Panc1 (cell line): ENCODE results near the gene TSEN15.

Source experiments
- POLR2AphosphoS5 ChIP-seq: IDR thresholded peaks from 2 replicates; pipeline ENCODE4 v1.6.1; 2012; ENCODE audit warnings: mild to moderate bottlenecking, low read depth, low read length, moderate library complexity
- SIN3A ChIP-seq: IDR thresholded peaks from 2 replicates; pipeline ENCODE4 v1.6.1; 2012; ENCODE audit warnings: low read depth, mild to moderate bottlenecking, low read length, moderate library complexity, borderline replicate concordance; ENCODE audit not compliant: insufficient read depth
- TCF7L2 ChIP-seq: IDR thresholded peaks from 2 replicates; pipeline ENCODE4 v1.6.1; 2011; ENCODE audit warnings: mild to moderate bottlenecking, low read depth, low read length, inconsistent platforms
- TF ChIP-seq, protein P1 (sequence below): fragments of 450-650 bp; IDR thresholded peaks from 2 replicates; pipeline ENCODE4 v1.5.1; 2017; ENCODE audit warnings: mild to moderate bottlenecking

GRCh38 chr1:184052194-184052559 is 647 bp downstream of the TSEN15 start:
- TF ChIP-seq POLR2AphosphoS5: no peak
- TF ChIP-seq TCF7L2: no peak
- TF ChIP-seq, protein P1, sequence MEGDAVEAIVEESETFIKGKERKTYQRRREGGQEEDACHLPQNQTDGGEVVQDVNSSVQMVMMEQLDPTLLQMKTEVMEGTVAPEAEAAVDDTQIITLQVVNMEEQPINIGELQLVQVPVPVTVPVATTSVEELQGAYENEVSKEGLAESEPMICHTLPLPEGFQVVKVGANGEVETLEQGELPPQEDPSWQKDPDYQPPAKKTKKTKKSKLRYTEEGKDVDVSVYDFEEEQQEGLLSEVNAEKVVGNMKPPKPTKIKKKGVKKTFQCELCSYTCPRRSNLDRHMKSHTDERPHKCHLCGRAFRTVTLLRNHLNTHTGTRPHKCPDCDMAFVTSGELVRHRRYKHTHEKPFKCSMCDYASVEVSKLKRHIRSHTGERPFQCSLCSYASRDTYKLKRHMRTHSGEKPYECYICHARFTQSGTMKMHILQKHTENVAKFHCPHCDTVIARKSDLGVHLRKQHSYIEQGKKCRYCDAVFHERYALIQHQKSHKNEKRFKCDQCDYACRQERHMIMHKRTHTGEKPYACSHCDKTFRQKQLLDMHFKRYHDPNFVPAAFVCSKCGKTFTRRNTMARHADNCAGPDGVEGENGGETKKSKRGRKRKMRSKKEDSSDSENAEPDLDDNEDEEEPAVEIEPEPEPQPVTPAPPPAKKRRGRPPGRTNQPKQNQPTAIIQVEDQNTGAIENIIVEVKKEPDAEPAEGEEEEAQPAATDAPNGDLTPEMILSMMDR: no peak
- no peak for TF ChIP-seq SIN3A
